HG03025 (cell line): ENCODE results near the gene FABP7.
"Not testable (repeated sequence)": the region's sequence is repeated elsewhere in the genome, so short reads cannot be mapped to it uniquely, and the experiment has no call there.

Experiments used
- ATAC-seq: cut with Tn5 transposase; IDR thresholded peaks from one replicate; pipeline ENCODE4 v1.9.1; 2021; ENCODE audit warnings: mild to moderate bottlenecking, moderate library complexity; ENCODE audit not compliant: unreplicated experiment, low FRiP score

Gene FABP7

GRCh38 chr6:122779667-122780066 lies at the start of gene FABP7:
Gene FABP7 (plus strand): TSS chr6:122779716. CDS start chr6:122779795, 79 bp downstream.
- no peak for ATAC-seq

DNA sequence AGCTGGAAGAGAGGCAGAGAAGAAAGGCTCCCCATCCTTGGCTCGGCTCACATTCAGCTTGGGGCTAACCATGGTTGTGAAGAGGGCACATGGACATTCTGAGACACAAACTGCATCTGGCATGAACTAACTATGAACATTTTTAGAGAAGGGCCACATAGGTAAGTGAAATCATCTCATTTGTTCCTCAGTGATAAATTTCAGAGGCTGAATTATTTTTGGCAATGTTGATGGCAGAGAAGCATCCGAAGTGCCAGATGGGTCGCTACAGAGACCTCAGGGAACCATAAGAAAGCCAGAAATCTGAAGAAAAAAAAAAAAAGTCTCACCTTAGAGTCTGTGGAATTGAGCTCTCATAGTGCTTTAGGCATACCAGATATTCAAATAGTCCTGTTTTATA lies 49.2 kb upstream of the FABP7 start:
- ATAC-seq, result no peak

DNA sequence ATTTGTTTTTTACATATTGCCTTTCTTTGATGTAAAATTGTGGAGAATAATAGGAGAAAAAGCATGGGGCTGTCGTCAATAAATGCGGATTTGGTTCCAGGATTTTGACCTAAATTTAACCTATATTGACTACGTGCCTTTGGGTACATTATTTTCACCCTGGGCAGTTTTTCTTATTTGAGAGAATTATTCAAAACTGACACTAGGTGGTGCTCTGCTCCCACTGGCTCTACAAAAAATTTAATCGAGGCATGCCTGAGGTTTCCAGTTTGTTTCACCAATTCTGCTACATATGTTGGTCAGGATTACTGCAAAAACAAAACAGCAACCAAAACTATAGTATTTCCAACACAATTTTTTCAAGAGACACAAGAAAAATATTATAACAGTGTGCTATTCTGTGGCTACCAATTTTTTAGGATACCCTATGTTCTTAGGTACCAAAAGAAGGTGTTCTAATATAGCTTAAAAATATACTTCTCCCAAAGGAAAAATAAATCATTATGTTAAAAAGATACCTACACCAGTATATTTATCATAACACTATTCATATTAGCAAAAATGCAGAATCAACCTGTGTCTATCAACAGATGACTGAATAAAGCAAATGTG lies 48.6 kb upstream of the FABP7 start:
- ATAC-seq, result no peak

DNA sequence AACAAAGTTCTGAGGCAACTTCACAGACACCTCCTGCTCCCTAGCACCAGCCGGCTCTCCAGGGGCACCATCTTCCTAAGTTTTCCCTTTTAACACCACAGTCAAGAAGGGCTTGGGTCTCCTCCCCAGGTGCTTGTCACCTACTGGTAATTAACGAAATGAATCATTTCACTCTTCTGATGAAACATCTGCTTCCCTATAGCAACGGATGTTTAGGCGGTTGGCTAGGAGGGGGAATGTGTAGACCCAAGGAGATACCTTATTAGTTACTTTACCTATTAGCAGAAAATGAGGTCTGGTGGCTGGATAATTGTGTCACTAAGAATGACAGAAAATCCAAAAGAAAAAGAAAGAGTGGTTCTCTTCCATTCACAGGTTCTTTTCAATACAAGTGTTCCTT lies 46.3 kb upstream of the FABP7 start:
- ATAC-seq, result no peak

GRCh38 chr6:122734529-122735395 lies 44.8 kb upstream of the FABP7 start:
- ATAC-seq, result no peak

- ATAC-seq, result no peak
Measured at GRCh38 chr6:122735582-122735981, 43.9 kb upstream of the FABP7 start.

DNA sequence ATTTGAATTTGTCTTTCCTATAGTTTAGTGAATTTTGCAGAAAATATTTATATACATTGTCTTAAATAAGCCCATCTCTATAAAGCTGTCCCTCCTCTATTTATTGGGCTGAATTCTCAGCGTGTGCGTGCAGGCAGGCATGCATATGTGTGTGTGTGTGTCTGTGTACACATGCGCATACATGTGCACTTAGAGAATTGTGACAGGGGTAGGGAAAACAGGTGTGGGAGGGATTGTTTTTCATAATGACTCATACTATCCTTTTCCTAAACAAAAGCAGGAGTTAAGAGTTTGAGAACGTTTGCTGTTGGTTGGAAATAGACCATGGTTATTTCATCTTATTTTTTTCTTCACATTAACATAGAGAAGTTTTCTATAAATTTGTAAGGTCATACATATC lies 43.4 kb upstream of the FABP7 start:
- ATAC-seq, result no peak

GRCh38 chr6:122736616-122737015 lies 42.9 kb upstream of the FABP7 start:
- ATAC-seq, result no peak

DNA sequence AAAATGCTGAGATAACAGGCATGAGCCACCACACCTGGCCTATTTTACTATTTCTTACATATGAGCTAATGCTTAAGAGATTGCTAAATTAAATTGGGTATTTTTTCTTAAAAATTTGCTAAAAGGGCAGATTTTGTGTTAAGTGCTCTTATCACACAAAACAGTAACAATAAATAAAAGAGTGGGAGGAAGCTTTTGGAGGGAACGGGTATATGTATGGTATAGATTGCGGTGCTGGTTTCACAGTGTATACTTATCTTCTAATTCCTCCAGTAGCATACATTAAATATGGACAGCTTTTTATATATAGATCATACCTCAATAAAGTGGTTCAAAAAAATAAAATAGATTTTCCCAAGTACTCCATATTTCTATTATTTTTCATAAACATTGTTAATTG lies 39.4 kb upstream of the FABP7 start:
- ATAC-seq, result no peak

- no peak for ATAC-seq
Measured at GRCh38 chr6:122740936-122741335, 38.6 kb upstream of the FABP7 start.

- ATAC-seq, result not testable (repeated sequence)
Measured at GRCh38 chr6:122744247-122744646, 35.3 kb upstream of the FABP7 start.

GRCh38 chr6:122744856-122745255 lies 34.7 kb upstream of the FABP7 start:
- ATAC-seq, result not testable (repeated sequence)

DNA sequence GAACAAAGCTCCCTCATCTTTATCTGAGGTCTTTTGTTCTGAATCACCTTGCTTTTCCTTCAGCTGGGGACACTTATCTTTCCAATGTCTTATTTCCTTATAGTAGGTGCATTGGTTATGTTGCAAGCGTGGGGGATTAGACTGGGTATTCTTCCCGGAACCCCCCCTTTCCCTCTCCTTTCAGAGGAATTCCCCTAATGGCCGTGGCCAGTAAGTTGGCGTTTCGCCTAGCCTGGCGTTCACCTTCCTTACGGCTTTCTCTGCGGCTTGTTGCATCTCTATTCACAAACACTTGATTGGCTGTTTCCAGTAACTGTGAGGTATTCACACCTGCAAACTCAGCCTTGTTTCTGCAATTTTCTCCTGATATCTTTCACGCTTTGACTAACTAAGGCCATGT lies 32.8 kb upstream of the FABP7 start:
- ATAC-seq, result no peak

- no peak for ATAC-seq
Measured at GRCh38 chr6:122747573-122747972, 31.9 kb upstream of the FABP7 start.

- ATAC-seq, result not testable (repeated sequence)
Measured at GRCh38 chr6:122748945-122749344, 30.6 kb upstream of the FABP7 start.

- no peak for ATAC-seq
Measured at GRCh38 chr6:122749451-122750050, 30.0 kb upstream of the FABP7 start.

- ATAC-seq, result peak; percentile 72
Measured at GRCh38 chr6:122751326-122751725, 28.2 kb upstream of the FABP7 start.

DNA sequence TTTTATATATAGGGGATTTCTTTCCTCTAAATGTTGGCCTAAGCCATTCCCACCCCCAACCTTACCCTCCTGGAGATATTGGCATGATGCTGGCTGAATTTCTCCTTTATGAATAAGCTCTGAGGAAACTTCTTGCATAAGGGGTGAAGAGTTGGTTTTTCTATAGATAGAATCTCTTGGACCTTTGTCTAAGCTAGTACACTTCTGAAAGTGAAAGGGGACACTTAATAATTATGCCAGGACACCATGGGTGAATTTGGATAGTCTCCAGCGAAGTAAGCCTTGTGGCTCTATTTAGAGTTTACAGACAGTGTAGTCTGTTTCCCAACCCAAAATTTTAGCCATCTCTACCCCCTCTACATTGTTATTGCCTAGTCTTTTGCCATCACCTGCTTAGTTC lies 27.1 kb upstream of the FABP7 start:
- ATAC-seq, result no peak

GRCh38 chr6:122753000-122753687 lies 26.4 kb upstream of the FABP7 start:
- ATAC-seq, result no peak

DNA sequence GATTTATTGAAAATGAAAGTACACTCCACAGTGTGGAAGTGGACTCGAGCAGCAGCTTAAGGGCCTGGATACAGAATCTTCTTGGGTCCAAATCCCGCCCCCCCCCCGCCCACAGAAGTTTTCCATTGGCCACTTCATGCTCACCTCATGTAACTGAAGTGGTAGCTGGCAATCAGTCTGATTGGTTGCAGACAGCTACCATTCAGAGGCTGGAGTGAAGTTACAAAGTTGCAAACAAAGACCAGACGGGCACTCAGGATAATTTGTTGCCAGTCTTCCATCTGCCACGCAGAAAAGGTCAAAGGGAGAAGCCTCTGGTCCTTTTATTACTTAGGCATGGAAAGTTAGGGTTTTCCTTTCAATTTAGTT lies 25.8 kb upstream of the FABP7 start:
- no peak for ATAC-seq

- ATAC-seq, result no peak
Measured at GRCh38 chr6:122754191-122754731, 25.3 kb upstream of the FABP7 start.
